Choroid plexus epithelial cell (primary cell): ENCODE measurements around the gene GLDC.

Experiments used
- DNase-seq: peaks from one replicate; pipeline ENCODE4 v3.0.0-alpha.2; 2010; ENCODE audit warnings: low read depth
- H3K4me3 ChIP-seq: 2 replicates; pipeline ENCODE4 v1.5.1; 2011; ENCODE audit warnings: low read depth, mild to moderate bottlenecking, control low read depth, low read length, moderate library complexity
- TF ChIP-seq, protein P1 (sequence below): conservative IDR thresholded peaks from 2 replicates; pipeline ENCODE4 v1.5.1; 2011; ENCODE audit warnings: low read depth, mild to moderate bottlenecking, control low read depth, inconsistent platforms, low read length, moderate library complexity

Gene GLDC

DNA sequence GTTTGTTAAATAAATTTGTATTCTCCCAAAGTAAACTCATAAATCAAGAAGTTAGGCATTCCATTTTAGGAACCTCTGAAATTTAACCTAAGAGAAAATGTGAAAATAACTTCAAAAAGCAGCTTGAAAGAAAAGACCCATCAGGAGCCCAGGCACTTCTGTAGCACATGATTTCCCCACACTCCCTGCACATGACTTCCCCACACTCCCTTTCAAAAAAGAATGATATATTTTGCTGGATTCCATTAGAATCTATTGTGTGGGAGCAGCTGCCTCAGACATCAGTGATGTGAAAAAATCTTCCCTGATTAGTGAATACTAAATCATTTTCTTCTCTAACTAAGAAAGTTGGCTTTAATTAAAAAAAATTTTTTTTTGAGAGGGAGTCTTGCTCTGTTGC, 83.3 kb downstream of the GLDC start:
- H3K4me3 ChIP-seq, result no peak overlapping the region
- peak; percentile 21 for DNase-seq
- TF ChIP-seq, protein P1, sequence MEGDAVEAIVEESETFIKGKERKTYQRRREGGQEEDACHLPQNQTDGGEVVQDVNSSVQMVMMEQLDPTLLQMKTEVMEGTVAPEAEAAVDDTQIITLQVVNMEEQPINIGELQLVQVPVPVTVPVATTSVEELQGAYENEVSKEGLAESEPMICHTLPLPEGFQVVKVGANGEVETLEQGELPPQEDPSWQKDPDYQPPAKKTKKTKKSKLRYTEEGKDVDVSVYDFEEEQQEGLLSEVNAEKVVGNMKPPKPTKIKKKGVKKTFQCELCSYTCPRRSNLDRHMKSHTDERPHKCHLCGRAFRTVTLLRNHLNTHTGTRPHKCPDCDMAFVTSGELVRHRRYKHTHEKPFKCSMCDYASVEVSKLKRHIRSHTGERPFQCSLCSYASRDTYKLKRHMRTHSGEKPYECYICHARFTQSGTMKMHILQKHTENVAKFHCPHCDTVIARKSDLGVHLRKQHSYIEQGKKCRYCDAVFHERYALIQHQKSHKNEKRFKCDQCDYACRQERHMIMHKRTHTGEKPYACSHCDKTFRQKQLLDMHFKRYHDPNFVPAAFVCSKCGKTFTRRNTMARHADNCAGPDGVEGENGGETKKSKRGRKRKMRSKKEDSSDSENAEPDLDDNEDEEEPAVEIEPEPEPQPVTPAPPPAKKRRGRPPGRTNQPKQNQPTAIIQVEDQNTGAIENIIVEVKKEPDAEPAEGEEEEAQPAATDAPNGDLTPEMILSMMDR, result no peak

DNA sequence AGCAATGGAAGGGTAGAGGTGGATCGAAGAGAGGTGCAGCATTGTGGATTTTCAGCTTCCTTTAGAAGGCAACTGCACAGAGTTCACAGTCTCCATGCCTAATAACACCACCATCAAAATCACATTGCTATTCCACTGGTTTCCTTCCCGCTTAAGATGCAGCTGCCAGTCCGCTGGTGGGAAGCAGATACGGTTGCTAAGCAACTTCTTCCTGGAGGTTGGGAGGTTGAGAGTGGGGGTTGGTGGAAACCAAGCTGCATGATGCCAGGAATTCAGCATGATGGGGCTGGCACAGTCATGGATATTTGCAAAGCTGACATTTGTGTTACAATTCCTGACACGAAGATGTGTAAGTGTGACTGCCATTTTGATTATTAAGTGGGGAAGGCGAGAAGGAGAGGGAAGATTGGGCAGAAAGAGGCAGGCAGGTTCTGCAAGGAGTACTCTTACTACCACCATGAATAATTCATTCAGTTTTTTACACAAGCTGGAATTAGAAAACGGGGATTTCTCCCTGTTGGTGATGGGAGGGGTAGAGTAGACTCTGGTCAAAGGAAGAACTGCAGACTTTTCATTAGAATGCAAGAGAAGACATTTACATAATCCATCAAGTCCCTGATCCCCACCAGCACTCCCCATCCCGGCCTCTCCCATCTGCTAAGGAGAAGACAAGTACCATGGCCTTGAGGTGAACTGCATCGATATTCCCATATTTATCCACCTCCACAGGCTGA, 87.5 kb downstream of the GLDC start:
- no peak overlapping the region for H3K4me3 ChIP-seq
- TF ChIP-seq, protein P1, result no peak
- no peak for DNase-seq

DNA sequence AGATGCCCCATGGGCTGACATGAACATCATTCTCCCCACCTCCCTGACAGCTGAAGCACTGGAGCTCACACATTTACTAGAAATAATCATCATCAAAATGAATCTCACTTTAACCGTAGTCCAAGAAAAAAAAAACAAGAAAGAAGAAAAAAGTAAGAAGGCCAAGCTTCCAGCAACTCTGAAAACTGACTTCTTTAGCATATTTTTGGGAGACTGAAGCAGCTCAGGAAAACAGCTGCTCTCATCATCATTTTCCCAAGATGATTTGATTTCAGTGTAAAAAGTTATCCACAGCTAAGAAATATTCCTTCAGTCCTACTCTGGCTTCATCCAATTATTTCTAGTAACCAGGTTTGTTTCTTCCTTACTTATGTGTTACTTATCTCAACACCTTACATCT, 91.7 kb downstream of the GLDC start:
- TF ChIP-seq, protein P1, result no peak

DNA sequence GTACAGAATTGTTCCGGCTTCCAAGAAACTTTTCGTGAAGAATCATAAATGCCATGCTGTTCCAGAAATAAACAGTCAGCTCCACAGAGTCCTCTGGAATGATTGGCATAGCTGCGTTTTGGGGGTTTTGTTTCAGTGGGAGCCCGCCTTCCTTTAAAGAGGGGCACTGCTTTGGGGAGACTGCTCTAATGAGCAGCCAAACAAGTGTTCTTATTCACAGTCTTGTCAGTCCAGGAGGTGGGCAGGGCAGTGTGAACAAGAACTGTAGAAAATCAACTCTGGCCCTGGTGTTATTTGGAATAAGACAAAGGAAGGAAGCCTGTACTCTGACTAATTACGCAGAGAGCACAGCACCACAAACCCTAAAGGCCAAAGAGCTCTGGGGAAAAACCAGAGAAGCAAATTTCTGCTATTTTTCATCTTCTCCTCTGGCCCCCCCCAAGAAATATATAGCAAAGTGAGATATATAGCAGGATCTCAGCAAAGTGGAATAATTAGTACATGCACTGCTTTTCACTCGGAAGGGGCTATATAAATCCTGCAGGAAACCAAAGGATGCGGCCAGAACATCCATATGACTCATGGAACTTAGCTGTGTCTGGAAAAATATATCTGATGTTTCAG, 92.9 kb downstream of the GLDC start:
- TF ChIP-seq, protein P1, result no peak
- no peak overlapping the region for H3K4me3 ChIP-seq
- peak; percentile 61 for DNase-seq

More for the DNA sequence above, 91.7 kb downstream of the GLDC start:
- no peak for DNase-seq
- H3K4me3 ChIP-seq, result no peak overlapping the region

DNA sequence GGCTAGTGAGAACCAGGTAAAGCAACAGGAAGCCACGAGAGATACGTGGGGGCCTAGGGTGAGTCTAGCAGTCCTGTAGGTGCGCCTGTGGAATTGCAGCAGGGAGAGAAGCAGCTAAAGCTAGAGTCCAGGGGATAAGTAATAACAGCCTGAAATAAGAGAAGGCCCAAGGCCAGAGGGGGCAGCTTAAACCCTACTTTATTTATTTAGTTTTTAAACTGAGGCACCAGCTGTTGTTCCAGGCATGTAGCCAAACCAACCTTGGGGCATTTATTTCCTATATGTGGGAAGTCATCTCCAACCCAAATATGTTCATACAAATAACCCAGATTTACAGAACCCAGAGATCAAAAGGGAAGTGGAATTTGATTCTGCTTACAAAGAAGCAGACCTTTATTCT, 93.5 kb downstream of the GLDC start:
- TF ChIP-seq, protein P1, result peak; percentile 54
- H3K4me3 ChIP-seq, result no peak overlapping the region
- peak; percentile 83 for DNase-seq

DNA sequence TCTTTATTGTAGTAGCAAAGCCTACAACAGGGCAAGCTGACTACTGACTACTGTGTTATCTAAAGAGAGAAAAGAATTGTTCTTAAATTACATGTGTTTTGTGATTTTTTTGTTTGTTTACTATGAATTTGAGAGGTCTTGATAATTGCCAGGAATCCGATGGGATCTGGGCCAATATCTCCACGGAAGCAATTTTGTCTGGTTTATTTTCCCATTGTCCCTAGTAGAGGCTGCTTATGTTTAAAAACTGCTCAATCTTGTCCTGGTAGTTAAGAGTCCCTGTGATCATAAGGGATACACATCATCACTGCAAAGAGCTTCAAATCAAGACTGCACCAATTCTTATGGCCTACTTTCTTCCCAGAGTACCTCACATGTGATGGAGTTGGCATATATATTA, 94.4 kb downstream of the GLDC start:
- TF ChIP-seq, protein P1, result no peak
- H3K4me3 ChIP-seq, result no peak overlapping the region
- DNase-seq, result no peak
